Stimulated activated CD8-positive, alpha-beta memory T cell treated with anti-CD3 and anti-CD28 coated beads, Interleukin-4, amount 100 ng/mL, for 1 hour (primary cell): Measurements from ENCODE around the gene GRIN3A.
A peak's percentile ranks its signal among the peaks of the same experiment; 100 is the strongest.
"Not testable (repeated sequence)": the region's sequence is repeated elsewhere in the genome, so short reads cannot be mapped to it uniquely, and the experiment has no call there.

Experiments used
- DNase-seq, 2 donors: peaks; one replicate each; pipeline ENCODE4 v3.0.0-alpha.2; 2020; ENCODE audit warnings: low read depth in 2 of 2, low spot score in 1 of 2

Gene GRIN3A

DNA sequence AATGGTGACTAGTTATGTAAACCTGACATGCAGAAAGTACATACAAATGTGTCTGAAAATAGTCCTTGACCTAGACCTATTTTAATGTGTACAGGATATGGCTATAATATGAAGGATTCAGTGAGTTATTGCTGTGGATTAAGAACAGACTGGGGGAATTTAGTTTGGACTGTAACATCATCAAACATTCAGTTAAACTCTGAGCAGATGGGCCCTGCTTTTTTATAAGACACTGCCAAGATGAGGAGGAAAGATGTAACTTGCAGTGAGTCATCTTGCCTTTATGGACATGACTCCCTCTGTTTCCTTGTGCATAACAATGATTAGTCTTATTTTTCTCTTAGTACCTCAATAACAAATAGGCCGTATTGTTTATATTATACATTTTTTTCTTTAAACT lies 155.9 kb downstream of the GRIN3A start:
- no peak for DNase-seq

- DNase-seq, result no peak
Observed at GRCh38 chr9:101579711-101580545, 158.5 kb downstream of the GRIN3A start.

GRCh38 chr9:101578378-101578777 lies 160.1 kb downstream of the GRIN3A start:
- DNase-seq, result no peak

GRCh38 chr9:101574731-101575333 lies 163.6 kb downstream of the GRIN3A start:
- no peak for DNase-seq

GRCh38 chr9:101572316-101572715 lies 166.1 kb downstream of the GRIN3A start:
- no peak for DNase-seq

- no peak for DNase-seq
Observed at GRCh38 chr9:101571114-101571513, 167.3 kb downstream of the GRIN3A start.

GRCh38 chr9:101569741-101570501 lies 168.5 kb downstream of the GRIN3A start:
- DNase-seq, result no peak

DNA sequence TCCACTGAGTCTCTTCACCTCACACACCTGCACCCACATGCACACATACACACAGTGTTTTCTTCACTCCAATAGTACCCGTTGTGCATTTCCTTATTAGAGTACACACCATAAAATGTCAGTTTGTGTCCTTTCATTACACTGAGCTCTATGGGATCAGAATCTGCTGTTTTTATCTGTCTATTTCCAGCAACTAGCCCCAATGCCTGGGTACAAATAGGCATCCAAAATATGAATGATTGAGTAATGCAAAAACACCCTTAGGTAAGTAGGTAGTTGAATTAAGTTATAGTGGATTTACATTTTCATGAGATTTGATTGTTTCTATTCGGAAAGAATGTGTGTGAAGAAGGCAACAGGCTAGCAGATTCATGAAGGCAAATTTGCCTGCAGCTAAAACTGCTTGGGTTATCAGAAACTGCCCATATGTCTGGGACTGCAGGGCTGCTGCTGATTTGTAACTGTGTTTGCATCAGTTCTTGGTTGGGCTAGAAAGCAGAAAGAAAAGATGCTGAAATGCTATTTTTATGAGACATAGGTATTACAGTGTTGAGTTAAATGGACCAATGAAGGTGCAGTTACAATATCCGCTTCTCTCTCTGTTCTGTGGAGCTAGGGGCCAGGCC lies 170.6 kb downstream of the GRIN3A start:
- no peak for DNase-seq

GRCh38 chr9:101566904-101567724 lies 171.3 kb downstream of the GRIN3A start:
- no peak for DNase-seq

GRCh38 chr9:101564252-101564651 lies 174.2 kb downstream of the GRIN3A start:
- no peak for DNase-seq

DNA sequence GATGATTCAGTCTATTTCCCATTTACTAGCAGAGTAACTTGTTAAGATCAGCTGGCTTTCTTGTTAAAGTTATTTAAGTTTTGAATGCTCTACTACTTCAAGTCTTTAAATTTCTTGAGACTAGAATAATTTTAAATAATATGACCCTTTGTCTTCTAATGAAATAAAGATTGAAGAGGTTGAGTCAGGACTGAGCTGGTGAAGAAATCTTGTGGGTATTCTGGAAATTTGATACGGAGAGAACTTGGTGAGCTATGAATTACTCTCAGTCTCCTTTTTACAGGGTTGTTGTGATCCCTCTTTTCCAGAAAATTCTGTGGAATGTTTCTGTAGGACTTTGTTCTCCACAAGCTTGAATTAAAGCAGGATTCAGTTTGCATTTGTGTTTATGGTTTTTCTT lies 175.5 kb downstream of the GRIN3A start:
- DNase-seq, result no peak

DNA sequence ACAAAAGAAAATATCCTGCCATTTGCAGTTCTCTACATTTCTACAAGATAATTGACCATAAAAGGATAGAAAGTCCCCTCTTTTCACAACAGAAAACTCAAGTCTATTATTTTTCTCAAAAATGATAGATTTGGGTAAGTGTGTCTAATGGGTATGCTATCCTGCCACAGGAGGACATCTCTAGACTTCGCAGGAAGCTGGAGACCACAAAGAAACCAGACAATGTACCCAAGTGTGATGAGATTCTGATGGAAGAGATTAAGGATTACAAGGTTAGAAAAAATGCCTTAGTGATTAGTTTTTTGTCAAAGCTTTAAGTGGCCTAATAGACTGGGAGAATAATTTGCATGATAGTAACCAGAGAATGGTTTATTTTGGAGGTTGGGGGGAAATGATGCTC lies 176.7 kb downstream of the GRIN3A start:
- no peak for DNase-seq

GRCh38 chr9:101549472-101550098 lies 188.9 kb downstream of the GRIN3A start:
- DNase-seq, result not testable (repeated sequence)

- no peak for DNase-seq
Observed at GRCh38 chr9:101543098-101543735, 195.2 kb downstream of the GRIN3A start.

GRCh38 chr9:101540069-101540468 lies 198.4 kb downstream of the GRIN3A start:
- DNase-seq, result no peak

- no peak for DNase-seq
Observed at GRCh38 chr9:101536938-101537337, 201.5 kb downstream of the GRIN3A start.

- no peak for DNase-seq
Observed at GRCh38 chr9:101536351-101536750, 202.1 kb downstream of the GRIN3A start.

DNA sequence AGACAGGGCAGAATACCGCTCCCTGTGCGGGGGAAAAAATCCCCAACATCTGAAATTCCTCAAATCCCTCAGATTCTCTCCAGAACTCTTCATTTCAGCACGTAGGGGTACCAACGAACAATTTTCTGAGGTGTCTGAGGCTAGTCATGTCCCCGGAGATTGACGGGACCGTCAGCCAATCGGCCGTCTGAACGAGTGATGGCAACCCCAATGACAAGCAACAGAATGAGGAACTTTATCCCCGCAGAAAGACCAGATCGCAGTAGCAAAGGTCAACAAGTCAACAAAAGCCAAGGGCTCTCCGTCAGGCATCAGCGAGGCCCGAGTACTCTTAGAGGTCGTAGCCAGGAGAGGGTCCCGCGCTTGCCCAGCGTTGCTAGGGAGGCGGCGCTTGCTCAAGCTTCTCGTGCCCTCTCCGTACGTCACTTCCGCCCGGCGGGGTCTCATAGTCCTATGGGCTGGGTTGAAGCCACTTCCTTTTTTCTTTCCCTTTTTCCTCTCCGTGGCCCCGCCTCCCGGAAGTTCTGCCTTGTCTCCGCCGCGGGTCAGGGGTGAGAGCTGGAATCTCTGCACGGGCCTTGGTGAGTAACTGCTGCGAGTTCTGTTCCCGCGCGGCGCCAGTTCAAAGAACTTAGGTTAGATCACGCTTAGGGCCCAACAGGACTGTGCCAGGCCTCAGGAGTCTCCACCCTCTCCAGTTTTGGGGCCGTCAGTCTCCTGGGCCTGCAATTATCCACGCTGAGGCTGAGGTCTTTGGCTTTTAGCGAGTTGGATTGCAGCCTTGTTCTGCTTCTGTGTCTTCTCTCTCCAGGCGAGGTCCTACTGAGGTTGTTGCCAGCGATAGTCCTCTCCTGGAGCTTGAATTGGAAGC lies 204.9 kb downstream of the GRIN3A start, which contains the start of gene RNF20:
RNF20 (plus strand) TSS at position 520 of the 871 bp plus-strand sequence. CDS start 1,571 bp downstream, outside the sequence.
- peak; percentile 99 for DNase-seq
